HG03558 (cell line): ENCODE data around the gene DNASE1L2.

Experiments
- ATAC-seq: cut with Tn5 transposase; IDR thresholded peaks from one replicate; pipeline ENCODE4 v1.9.1; 2021; ENCODE audit warnings: moderate number of reproducible peaks; ENCODE audit not compliant: unreplicated experiment; ENCODE audit errors: extremely low read depth

DNASE1L2 gene

GRCh38 chr16:2282866-2283555 lies 46.8 kb downstream of the DNASE1L2 start:
- no peak for ATAC-seq

DNA sequence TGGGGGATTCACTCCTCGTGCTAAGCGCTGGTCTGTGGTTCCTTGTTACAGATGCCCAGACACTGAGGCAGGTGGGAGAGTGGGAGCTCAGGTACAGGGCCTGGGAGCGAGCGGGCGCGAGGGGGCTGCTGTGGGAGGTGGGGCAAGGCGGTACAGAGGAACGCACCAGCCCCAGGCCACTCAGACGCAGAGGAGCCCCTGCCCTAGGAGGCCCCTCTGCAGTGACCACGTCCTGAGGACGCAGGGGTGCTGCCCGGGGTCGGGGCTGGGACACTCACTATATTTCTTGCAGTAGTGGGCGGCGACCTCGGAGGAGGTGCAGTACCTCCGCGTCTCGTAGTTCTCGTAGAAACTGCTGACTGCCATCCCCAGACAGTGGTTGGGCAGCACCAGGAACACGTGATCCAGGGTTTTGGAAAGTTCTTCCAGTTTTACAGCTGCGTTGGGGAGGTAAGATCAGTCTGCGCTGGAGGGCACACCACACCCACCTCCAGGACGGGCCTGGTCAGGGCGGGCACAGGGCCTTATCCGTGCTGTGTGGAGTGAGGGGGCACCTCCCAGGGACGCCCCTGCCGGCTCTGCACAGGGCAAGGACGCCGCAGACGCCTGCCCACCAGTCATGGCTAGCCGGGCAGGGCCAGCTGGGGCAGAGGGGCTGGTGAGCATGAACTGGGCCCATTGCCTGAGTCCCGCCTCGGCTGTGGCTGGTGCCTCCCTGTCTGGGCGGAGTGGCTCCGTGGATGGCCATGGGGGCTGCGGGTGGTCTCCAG lies 47.9 kb downstream of the DNASE1L2 start:
- no peak for ATAC-seq

DNA sequence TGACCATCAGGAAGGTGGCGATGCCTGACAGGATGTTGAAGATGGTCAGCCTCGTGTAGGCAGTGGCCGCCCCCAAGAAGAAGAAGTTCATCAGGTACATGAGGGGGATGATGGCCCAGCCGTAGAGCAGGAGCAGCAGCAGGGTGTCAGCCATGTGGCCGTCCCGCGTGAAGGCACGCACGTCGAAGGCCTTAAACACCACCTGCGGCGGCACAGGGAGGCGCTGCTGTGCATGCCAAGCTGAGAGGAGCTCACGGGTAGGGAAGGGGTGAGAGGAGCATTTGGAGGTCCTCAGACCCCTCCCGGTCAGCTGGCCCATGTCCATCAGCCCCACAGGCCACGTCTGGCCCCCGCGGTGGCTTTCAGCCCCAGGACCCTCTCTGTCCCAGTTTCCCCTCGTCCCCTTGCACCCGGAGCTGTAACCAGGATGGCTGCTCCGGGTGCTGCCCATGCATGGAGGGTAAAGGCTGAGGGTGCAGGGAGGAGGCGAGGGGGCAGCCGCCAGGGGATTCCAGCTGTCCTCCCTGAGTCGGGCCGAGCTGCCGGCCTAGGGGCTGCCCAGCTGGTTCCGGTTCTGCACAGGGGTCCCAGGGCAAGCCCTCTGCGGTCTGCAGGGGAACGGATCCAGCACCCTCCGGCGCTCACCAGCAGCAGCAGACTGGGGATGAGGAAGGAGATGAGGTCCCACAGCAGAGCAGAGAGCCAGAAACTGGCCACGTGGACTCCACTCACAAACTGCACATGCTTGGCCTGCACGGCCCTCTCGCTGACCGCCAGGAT lies 48.7 kb downstream of the DNASE1L2 start:
- no peak for ATAC-seq

- ATAC-seq, result no peak
These were observed 49.5 kb downstream of the DNASE1L2 start for GRCh38 chr16:2285731-2286191.

DNA sequence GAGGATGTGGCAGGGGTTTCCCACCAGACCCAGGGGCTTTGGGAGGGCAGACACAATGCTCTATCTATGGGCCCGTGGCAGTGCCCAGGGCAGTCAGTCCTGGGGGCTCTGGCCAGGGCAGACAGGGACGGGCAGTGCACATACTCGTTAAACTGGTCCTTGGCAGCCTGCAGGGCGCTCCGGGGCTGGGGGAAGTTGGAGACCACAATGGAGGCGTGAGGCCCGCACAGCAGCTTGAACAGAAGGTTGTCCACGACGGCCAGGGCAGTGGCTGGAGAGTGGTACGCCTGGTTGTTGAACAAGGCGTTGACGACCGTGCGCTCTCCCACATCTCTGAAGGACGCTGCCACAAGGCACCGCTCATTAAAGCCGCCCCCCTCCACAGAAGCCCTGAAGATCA lies 50.3 kb downstream of the DNASE1L2 start:
- ATAC-seq, result no peak

GRCh38 chr16:2287916-2288547 lies 51.8 kb downstream of the DNASE1L2 start:
- no peak for ATAC-seq
